Measurements from ENCODE around the gene REM2.

- TF ChIP-seq CTCF (conservative IDR thresholded peaks at IDR 0.05; ENCODE audit: low read depth, low read length): no peak
- TF ChIP-seq EZH2 (IDR thresholded peaks at IDR 0.05; ENCODE audit: low read length, unreplicated experiment): no peak
- TF ChIP-seq EZH2phosphoT487 (IDR thresholded peaks at IDR 0.05; ENCODE audit: borderline replicate concordance, low read length): no peak
Measured at GRCh38 chr14:22903742-22904087, 20.7 kb downstream of the REM2 start.
